ENCODE measurements around the gene CLEC2B. TPM values are rescaled to one million over a fixed set of nuclear protein-coding genes. Genes with fewer than 3 reads are reported as not detected.

Gene CLEC2B
- total and polyA plus RNA-seq, 3 experiments from 2014 or later = 13.7 to 72.9 (median 16.5) TPM

DNA sequence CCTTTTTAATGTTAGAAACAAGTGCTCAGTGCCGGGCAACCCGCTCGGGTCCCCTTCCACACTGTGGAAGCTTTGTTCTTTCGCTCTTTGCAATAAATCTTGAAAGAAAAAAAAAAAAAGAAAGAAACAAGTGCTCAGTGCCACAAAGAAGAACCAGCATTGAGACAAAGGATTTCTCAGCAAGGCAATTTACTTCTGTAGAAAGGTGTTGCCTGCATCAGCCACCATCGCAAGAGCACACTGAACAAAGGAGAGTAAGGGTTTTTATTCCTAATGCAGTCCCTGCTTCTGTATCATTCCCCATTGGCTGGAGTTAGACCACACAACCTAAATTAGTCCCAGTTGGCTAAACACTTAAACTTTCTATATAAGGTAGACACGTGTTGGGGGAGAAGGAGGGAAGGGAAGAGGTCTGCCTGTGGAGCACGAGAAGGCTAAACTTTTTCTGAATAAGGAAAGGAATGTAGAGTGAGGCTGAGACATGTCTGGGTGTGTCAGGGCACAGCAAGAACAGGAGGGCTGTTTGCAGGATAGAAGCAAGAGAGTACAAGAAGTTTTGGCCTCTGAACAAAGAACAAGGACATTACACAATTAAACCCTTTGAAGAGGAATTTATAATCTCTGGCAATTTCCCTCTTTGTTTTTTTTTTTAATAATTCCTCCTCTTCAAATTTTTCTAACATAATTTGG is 33.5 kb upstream of the CLEC2B start:
- H3K9me3 Mint-ChIP-seq = peaks cover 9 to 15% (median 11%) of the 10 kb centered on the region in 5 donors
- H3K36me3 ChIP-seq (ENCODE audit: insufficient read depth, low read length) = no peaks in the 10 kb centered on the region
- no peak overlapping the region for H3K27ac ChIP-seq (ENCODE audit: low read depth, low read length)
- CTCF ChIA-PET = interaction anchor here (0.7 to 1.4 kb wide), 2 partner anchors 25 to 88 kb away, joined by 3 read pairs; no protein-coding TSS in a partner anchor
- peaks cover 17 to 25% (median 24%) of the 10 kb centered on the region in 3 donors for H3K4me1 Mint-ChIP-seq
- H3K4me3 ChIP-seq (ENCODE audit: low read length) = no peak overlapping the region
- H3K27me3 Mint-ChIP-seq = peaks cover 3 to 7% of the 10 kb centered on the region in 2 donors
- POLR2A ChIA-PET = interaction anchor here (0.5 kb wide), 1 partner anchor 562 kb away, joined by 4 read pairs; no protein-coding TSS in a partner anchor
- no peak for DNase-seq
- H3K36me3 Mint-ChIP-seq = peaks cover 1 to 23% (median 3%) of the 10 kb centered on the region in 3 donors
- no peaks in the 10 kb centered on the region for H3K9me3 ChIP-seq (ENCODE audit: low read length)
- no peak overlapping the region for H3K4me3 Mint-ChIP-seq
- H3K4me1 ChIP-seq (ENCODE audit: insufficient read depth, low read length) = peaks cover 22% of the 10 kb centered on the region
- no peaks in the 10 kb centered on the region for H3K27me3 ChIP-seq (ENCODE audit: insufficient read depth, low read length, poor library complexity, severe bottlenecking)
- H3K27ac Mint-ChIP-seq = no peak overlapping the region

GRCh38 chr12:9900930-9901329 is 31.8 kb upstream of the CLEC2B start:
- ChIA-PET CTCF (no interaction called here), POLR2A (no interaction called here)
- peaks cover 9 to 15% (median 11%) of the 10 kb centered on the region in 5 donors for H3K9me3 Mint-ChIP-seq
- Histone ChIP-seq H3K36me3 (ENCODE audit: insufficient read depth, low read length) (no peaks in the 10 kb centered on the region), H3K4me3 (ENCODE audit: low read length) (no peak overlapping the region), H3K9me3 (ENCODE audit: low read length) (no peaks in the 10 kb centered on the region), H3K27ac (ENCODE audit: low read depth, low read length) (no peak overlapping the region), H3K27me3 (ENCODE audit: insufficient read depth, low read length, poor library complexity, severe bottlenecking) (no peaks in the 10 kb centered on the region), H3K4me1 (ENCODE audit: insufficient read depth, low read length) (peaks cover 5% of the 10 kb centered on the region)
- peaks cover 3 to 7% of the 10 kb centered on the region in 2 donors for H3K27me3 Mint-ChIP-seq
- H3K36me3 Mint-ChIP-seq = peaks cover 1 to 23% (median 3%) of the 10 kb centered on the region in 3 donors
- peaks cover 0 to 7% (median 6%) of the 10 kb centered on the region in 3 donors for H3K4me1 Mint-ChIP-seq
- H3K4me3 Mint-ChIP-seq = no peak overlapping the region
- H3K27ac Mint-ChIP-seq = no peak overlapping the region
- no peak for DNase-seq

GRCh38 chr12:9899209-9899608 is 30.1 kb upstream of the CLEC2B start:
- POLR2A ChIA-PET = no interaction called here
- H3K4me1 Mint-ChIP-seq = peaks cover 0 to 3% (median 0%) of the 10 kb centered on the region in 3 donors

GRCh38 chr12:9897535-9897934 is 28.4 kb upstream of the CLEC2B start:
- H3K9me3 Mint-ChIP-seq = peaks cover 4 to 5% (median 4%) of the 10 kb centered on the region in 5 donors
- Histone ChIP-seq H3K36me3 (ENCODE audit: insufficient read depth, low read length) (no peaks in the 10 kb centered on the region), H3K27ac (ENCODE audit: low read depth, low read length) (no peak overlapping the region), H3K4me1 (ENCODE audit: insufficient read depth, low read length) (no peaks in the 10 kb centered on the region), H3K4me3 (ENCODE audit: low read length) (no peak overlapping the region), H3K9me3 (ENCODE audit: low read length) (no peaks in the 10 kb centered on the region), H3K27me3 (ENCODE audit: insufficient read depth, low read length, poor library complexity, severe bottlenecking) (no peaks in the 10 kb centered on the region)
- no peak overlapping the region for H3K4me3 Mint-ChIP-seq
- DNase-seq = no peak
- H3K27ac Mint-ChIP-seq = no peak overlapping the region
- ChIA-PET CTCF (no interaction called here), POLR2A (no interaction called here)
- H3K27me3 Mint-ChIP-seq = peaks cover 2 to 7% of the 10 kb centered on the region in 2 donors
- H3K36me3 Mint-ChIP-seq = peaks cover 0 to 15% (median 0%) of the 10 kb centered on the region in 3 donors
- H3K4me1 Mint-ChIP-seq = peaks cover 0 to 6% (median 0%) of the 10 kb centered on the region in 3 donors

More at GRCh38 chr12:9899209-9899608, 30.1 kb upstream of the CLEC2B start:
- Histone ChIP-seq H3K36me3 (ENCODE audit: insufficient read depth, low read length) (no peaks in the 10 kb centered on the region), H3K4me1 (ENCODE audit: insufficient read depth, low read length) (no peaks in the 10 kb centered on the region), H3K4me3 (ENCODE audit: low read length) (no peak overlapping the region), H3K9me3 (ENCODE audit: low read length) (no peaks in the 10 kb centered on the region), H3K27me3 (ENCODE audit: insufficient read depth, low read length, poor library complexity, severe bottlenecking) (no peaks in the 10 kb centered on the region), H3K27ac (ENCODE audit: low read depth, low read length) (no peak overlapping the region)
- H3K9me3 Mint-ChIP-seq = peaks cover 9 to 15% (median 11%) of the 10 kb centered on the region in 5 donors
- peaks cover 1 to 23% (median 3%) of the 10 kb centered on the region in 3 donors for H3K36me3 Mint-ChIP-seq
- DNase-seq = no peak
- H3K27ac Mint-ChIP-seq = no peak overlapping the region
- CTCF ChIA-PET = no interaction called here
- H3K4me3 Mint-ChIP-seq = no peak overlapping the region
- peaks cover 3 to 7% of the 10 kb centered on the region in 2 donors for H3K27me3 Mint-ChIP-seq

DNA sequence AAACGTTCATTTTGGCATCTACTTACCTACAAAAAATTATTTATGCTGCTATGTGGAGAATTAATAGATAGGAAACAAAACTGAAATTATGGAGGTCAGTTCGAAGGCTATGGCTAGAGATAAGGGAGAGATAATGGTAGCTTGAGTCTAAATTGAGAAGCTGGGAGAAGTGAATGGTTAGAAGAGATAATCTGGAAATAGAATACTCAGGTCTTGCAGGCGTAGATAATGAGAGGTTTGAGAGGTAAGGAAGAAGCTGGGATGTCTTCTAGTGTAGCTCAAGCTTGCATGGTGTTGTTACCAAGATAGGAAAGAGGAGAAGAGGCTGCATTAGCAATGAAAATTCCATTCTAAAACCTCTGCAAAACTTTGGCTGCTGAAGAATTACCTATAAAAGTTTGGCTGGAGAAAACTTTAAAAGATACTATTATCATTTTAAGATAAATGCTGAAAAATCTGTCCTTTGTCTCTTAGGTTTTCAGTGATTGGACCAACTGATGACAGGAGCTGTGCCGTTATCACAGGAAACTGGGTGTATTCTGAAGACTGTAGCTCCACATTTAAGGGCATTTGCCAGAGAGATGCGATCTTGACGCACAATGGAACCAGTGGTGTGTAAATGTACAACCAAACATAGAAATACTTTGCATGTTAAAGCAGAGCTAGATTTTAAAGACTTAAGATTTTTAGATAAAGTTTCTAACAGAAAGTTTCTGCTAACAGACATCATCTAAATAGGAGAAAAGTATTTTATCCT is 26.2 kb upstream of the CLEC2B start:
- Histone ChIP-seq H3K4me1 (ENCODE audit: insufficient read depth, low read length) (no peaks in the 10 kb centered on the region), H3K4me3 (ENCODE audit: low read length) (no peak overlapping the region), H3K9me3 (ENCODE audit: low read length) (no peaks in the 10 kb centered on the region), H3K27ac (ENCODE audit: low read depth, low read length) (no peak overlapping the region), H3K36me3 (ENCODE audit: insufficient read depth, low read length) (no peaks in the 10 kb centered on the region), H3K27me3 (ENCODE audit: insufficient read depth, low read length, poor library complexity, severe bottlenecking) (no peaks in the 10 kb centered on the region)
- Mint-ChIP-seq H3K27ac (no peak overlapping the region), H3K36me3 (no peaks in the 10 kb centered on the region), H3K27me3 (peaks cover 0 to 7% of the 10 kb centered on the region in 2 donors), H3K4me3 (no peak overlapping the region), H3K9me3 (no peaks in the 10 kb centered on the region), H3K4me1 (peaks cover 0 to 6% (median 2%) of the 10 kb centered on the region in 3 donors)
- ChIA-PET CTCF (interaction anchor here (0.7 to 1.9 kb wide), 3 partner anchors 81 to 258 kb away, joined by 3 to 5 read pairs (median 3); no protein-coding TSS in a partner anchor), POLR2A (no interaction called here)
- no peak for DNase-seq

- Histone ChIP-seq H3K9me3 (ENCODE audit: low read length) (no peaks in the 10 kb centered on the region), H3K27ac (ENCODE audit: low read depth, low read length) (no peak overlapping the region), H3K27me3 (ENCODE audit: insufficient read depth, low read length, poor library complexity, severe bottlenecking) (no peaks in the 10 kb centered on the region), H3K4me3 (ENCODE audit: low read length) (no peak overlapping the region), H3K36me3 (ENCODE audit: insufficient read depth, low read length) (no peaks in the 10 kb centered on the region), H3K4me1 (ENCODE audit: insufficient read depth, low read length) (peaks cover 5% of the 10 kb centered on the region)
- no peak for DNase-seq
- Mint-ChIP-seq H3K27ac (peak overlapping the region in 7 of 8 donors; percentile 4 to 89 (median 71)), H3K4me3 (peak overlapping the region in 5 of 7 donors; percentile 7 to 73 (median 21)), H3K36me3 (no peaks in the 10 kb centered on the region), H3K9me3 (no peaks in the 10 kb centered on the region), H3K27me3 (no peaks in the 10 kb centered on the region), H3K4me1 (peaks cover 15 to 23% (median 17%) of the 10 kb centered on the region in 3 donors)
- ChIA-PET POLR2A (no interaction called here), CTCF (no interaction called here)
These were observed 19.6 kb upstream of the CLEC2B start for GRCh38 chr12:9888665-9889273.

DNA sequence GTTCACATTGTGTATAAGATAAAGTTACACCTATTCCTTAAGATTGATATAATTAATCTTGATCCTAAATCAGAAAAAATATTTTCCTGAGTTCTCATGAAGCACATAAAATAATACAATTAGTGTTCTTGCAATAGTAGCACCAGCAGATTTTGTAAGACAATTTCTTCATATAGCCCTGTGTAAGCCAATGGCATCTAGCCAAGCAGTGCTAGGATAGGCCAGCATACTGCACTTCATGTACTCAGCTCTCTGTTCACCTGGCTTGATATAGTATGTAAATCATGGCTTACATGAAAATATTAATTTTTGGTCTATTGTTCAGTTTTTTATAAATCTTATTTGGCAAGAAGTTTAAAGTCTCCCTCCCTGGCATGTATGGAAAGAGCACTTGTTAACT is 14.0 kb upstream of the CLEC2B start:
- Mint-ChIP-seq H3K9me3 (no peaks in the 10 kb centered on the region), H3K4me1 (peaks cover 10 to 23% (median 20%) of the 10 kb centered on the region in 3 donors), H3K27me3 (no peaks in the 10 kb centered on the region), H3K36me3 (peaks cover 0 to 2% (median 0%) of the 10 kb centered on the region in 3 donors), H3K4me3 (no peak overlapping the region), H3K27ac (no peak overlapping the region)
- Histone ChIP-seq H3K4me1 (ENCODE audit: insufficient read depth, low read length) (no peaks in the 10 kb centered on the region), H3K9me3 (ENCODE audit: low read length) (no peaks in the 10 kb centered on the region), H3K4me3 (ENCODE audit: low read length) (no peak overlapping the region), H3K27me3 (ENCODE audit: insufficient read depth, low read length, poor library complexity, severe bottlenecking) (no peaks in the 10 kb centered on the region), H3K27ac (ENCODE audit: low read depth, low read length) (no peak overlapping the region), H3K36me3 (ENCODE audit: insufficient read depth, low read length) (no peaks in the 10 kb centered on the region)
- DNase-seq = no peak
- ChIA-PET POLR2A (no interaction called here), CTCF (interaction anchor here (0.9 kb wide), 1 partner anchor 69 kb away, joined by 4 read pairs; no protein-coding TSS in a partner anchor)

All from CD8-positive, alpha-beta memory T cell (primary cell).